Thymus (tissue), 11 donors: ENCODE results near the gene IFT172. TPM values are rescaled to one million over a fixed set of nuclear protein-coding genes. Genes with fewer than 3 reads are reported as not detected.

Experiments
- DNase-seq, 9 donors: peaks; one replicate each; pipeline ENCODE4 v3.0.0-alpha.2; 2013; ENCODE audit warnings: low spot score in 9 of 9, low read depth in 6 of 9, missing footprints in 1 of 9
- H3K27ac ChIP-seq, 2 donors: one replicate each; pipeline ENCODE4 v1.5.1; 2013; ENCODE audit warnings: control low read depth in 1 of 2, low read depth in 1 of 2, low read length in 1 of 2, mild to moderate bottlenecking in 1 of 2, moderate library complexity in 1 of 2
- H3K27me3 ChIP-seq, 2 donors: one replicate each; pipeline ENCODE4 v1.5.1; 2013; ENCODE audit warnings: low read length in 1 of 2; ENCODE audit not compliant: control insufficient read depth in 2 of 2, insufficient read depth in 1 of 2
- H3K36me3 ChIP-seq, 2 donors: one replicate each; pipeline ENCODE4 v1.5.1; 2013; ENCODE audit warnings: low read length in 1 of 2, mild to moderate bottlenecking in 1 of 2, moderate library complexity in 1 of 2; ENCODE audit not compliant: control insufficient read depth in 2 of 2, insufficient read depth in 2 of 2
- H3K4me1 ChIP-seq, 2 donors: one replicate each; pipeline ENCODE4 v1.5.1; 2013; ENCODE audit warnings: low read length in 2 of 2; ENCODE audit not compliant: control insufficient read depth in 2 of 2, insufficient read depth in 2 of 2
- H3K4me3 ChIP-seq, 2 donors: one replicate each; pipeline ENCODE4 v1.5.1; 2013; ENCODE audit warnings: low read length in 2 of 2, control low read depth in 1 of 2, mild to moderate bottlenecking in 1 of 2
- H3K9me3 ChIP-seq, 2 donors: one replicate each; pipeline ENCODE4 v1.5.1; 2013; ENCODE audit warnings: low read length in 1 of 2, mild to moderate bottlenecking in 1 of 2; ENCODE audit not compliant: control insufficient read depth in 2 of 2, insufficient read depth in 1 of 2
- WGBS: extraction: QIAGEN DNeasy Blood & Tissue Kit; methylation state at CpG from one replicate; pipeline ENCODE4 v1.1.7; 2013; 5-methylcytosine and 5-hydroxymethylcytosine counted together
- polyA plus RNA-seq: library from polyadenylated mRNA; stranded (reverse); fragments of 200-250 nt; gene quantifications from one replicate; pipeline ENCODE4 v1.2.3, GENCODE V29; 2013
- total RNA-seq: library from RNA; stranded (reverse); fragments of 120-200 nt; gene quantifications from one replicate; pipeline ENCODE4 v1.2.4, GENCODE V29; 2013
- donor health status: healthy.

The IFT172 gene
- total and polyA plus RNA-seq, 2 donors, result 7.6 to 34.2 TPM

- Histone ChIP-seq H3K4me3 (no peak overlapping the region), H3K27ac (no peak overlapping the region), H3K4me1 (no peaks in the 10 kb centered on the region), H3K36me3 (peaks cover 9% of the 10 kb centered on the region in 2 donors), H3K27me3 (no peaks in the 10 kb centered on the region), H3K9me3 (no peaks in the 10 kb centered on the region)
- 94% methylated on average over 5 of the region's 5 CpGs for WGBS
- no peak for DNase-seq
Measured at GRCh38 chr2:27471961-27472360, 17.6 kb downstream of the IFT172 start.

- no peaks in the 10 kb centered on the region for H3K9me3 ChIP-seq
- no peak overlapping the region for H3K4me3 ChIP-seq
- DNase-seq, result no peak
- H3K36me3 ChIP-seq, result peaks cover 5 to 6% of the 10 kb centered on the region in 2 donors
- 98% methylated on average over 7 of the region's 7 CpGs for WGBS
- no peak overlapping the region for H3K27ac ChIP-seq
- no peaks in the 10 kb centered on the region for H3K4me1 ChIP-seq
- H3K27me3 ChIP-seq, result no peaks in the 10 kb centered on the region
Measured at GRCh38 chr2:27464443-27464842, 25.1 kb downstream of the IFT172 start.

GRCh38 chr2:27461118-27461517, 28.4 kb downstream of the IFT172 start:
- H3K4me1 ChIP-seq, result no peaks in the 10 kb centered on the region
- no peak for DNase-seq
- no peak overlapping the region for H3K27ac ChIP-seq
- peaks cover 11 to 22% of the 10 kb centered on the region in 2 donors for H3K36me3 ChIP-seq
- WGBS, result 89% methylated on average over 8 of the region's 8 CpGs
- no peaks in the 10 kb centered on the region for H3K9me3 ChIP-seq
- H3K4me3 ChIP-seq, result no peak overlapping the region
- H3K27me3 ChIP-seq, result no peaks in the 10 kb centered on the region

GRCh38 chr2:27453968-27454367, 35.6 kb downstream of the IFT172 start:
- no peak overlapping the region for H3K27ac ChIP-seq
- H3K4me3 ChIP-seq, result no peak overlapping the region
- H3K36me3 ChIP-seq, result peaks cover 9 to 25% of the 10 kb centered on the region in 2 donors
- no peak for DNase-seq
- H3K4me1 ChIP-seq, result no peaks in the 10 kb centered on the region
- H3K27me3 ChIP-seq, result no peaks in the 10 kb centered on the region
- WGBS, result 98% methylated on average over 7 of the region's 7 CpGs
- H3K9me3 ChIP-seq, result no peaks in the 10 kb centered on the region

DNA sequence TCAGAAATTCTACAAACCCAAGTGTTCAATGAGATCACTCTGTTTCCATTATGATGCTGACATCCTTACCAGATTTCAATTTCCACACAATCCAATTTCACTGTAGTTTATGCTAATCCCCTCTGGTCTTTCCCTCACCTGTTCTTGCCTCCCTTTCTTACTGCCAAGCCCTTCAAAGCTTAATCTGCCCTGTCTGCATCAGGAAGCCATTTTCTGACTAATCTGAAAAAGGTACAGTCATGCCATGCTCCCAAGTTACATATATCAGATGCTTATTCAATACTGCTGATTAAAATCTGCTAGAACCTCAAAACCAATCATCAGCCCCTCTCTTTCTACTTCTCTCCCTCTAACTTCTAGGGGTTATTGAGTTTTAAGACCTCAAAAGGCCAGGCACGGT, 38.4 kb downstream of the IFT172 start:
- no peak for DNase-seq
- 98% methylated on average over 1 of the region's 1 CpG for WGBS
- Histone ChIP-seq H3K27ac (no peak overlapping the region), H3K9me3 (no peaks in the 10 kb centered on the region), H3K4me3 (no peak overlapping the region), H3K4me1 (no peaks in the 10 kb centered on the region), H3K36me3 (peaks cover 14 to 22% of the 10 kb centered on the region in 2 donors), H3K27me3 (no peaks in the 10 kb centered on the region)

DNA sequence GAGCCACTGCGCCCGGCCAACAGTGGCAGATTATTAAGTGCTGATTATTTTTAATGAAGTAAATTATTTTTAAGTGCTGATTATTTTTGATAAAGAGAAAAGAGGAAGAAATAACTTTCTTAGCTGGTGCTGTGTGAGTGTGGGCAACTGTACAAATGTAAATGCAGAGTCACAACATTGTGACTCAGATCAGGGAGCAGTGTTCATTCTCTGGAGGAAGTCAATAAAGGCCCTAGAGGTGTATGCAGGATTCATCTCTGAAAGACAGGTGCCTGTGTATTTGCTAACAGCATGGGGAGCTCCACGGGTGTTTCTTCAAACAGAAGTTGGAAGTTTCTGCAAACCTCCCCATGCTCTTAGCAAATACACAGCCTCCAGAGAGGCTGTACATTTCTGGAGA, 41.2 kb downstream of the IFT172 start:
- 96% methylated on average over 3 of the region's 3 CpGs for WGBS
- no peaks in the 10 kb centered on the region for H3K27me3 ChIP-seq
- H3K4me3 ChIP-seq, result no peak overlapping the region
- no peaks in the 10 kb centered on the region for H3K9me3 ChIP-seq
- H3K36me3 ChIP-seq, result peaks cover 15 to 19% of the 10 kb centered on the region in 2 donors
- DNase-seq, result no peak
- no peaks in the 10 kb centered on the region for H3K4me1 ChIP-seq
- H3K27ac ChIP-seq, result no peak overlapping the region

GRCh38 chr2:27446057-27446456, 43.5 kb downstream of the IFT172 start:
- DNase-seq, result no peak
- Histone ChIP-seq H3K4me3 (no peak overlapping the region), H3K36me3 (peaks cover 19 to 35% of the 10 kb centered on the region in 2 donors), H3K4me1 (peaks cover 0 to 16% of the 10 kb centered on the region in 2 donors), H3K27ac (peak overlapping the region in 1 of 2 donors; percentile 1), H3K27me3 (no peaks in the 10 kb centered on the region), H3K9me3 (peaks cover 0 to 1% of the 10 kb centered on the region in 2 donors)
- 90% methylated on average over 3 of the region's 3 CpGs for WGBS

- H3K27ac ChIP-seq, result no peak overlapping the region
- H3K27me3 ChIP-seq, result no peaks in the 10 kb centered on the region
- peaks cover 0 to 16% of the 10 kb centered on the region in 2 donors for H3K4me1 ChIP-seq
- peaks cover 24 to 39% of the 10 kb centered on the region in 2 donors for H3K36me3 ChIP-seq
- DNase-seq, result no peak
- H3K9me3 ChIP-seq, result peaks cover 0 to 1% of the 10 kb centered on the region in 2 donors
- no peak overlapping the region for H3K4me3 ChIP-seq
- 98% methylated on average over 8 of the region's 8 CpGs for WGBS
Measured at GRCh38 chr2:27445615-27446014, 43.9 kb downstream of the IFT172 start.

DNA sequence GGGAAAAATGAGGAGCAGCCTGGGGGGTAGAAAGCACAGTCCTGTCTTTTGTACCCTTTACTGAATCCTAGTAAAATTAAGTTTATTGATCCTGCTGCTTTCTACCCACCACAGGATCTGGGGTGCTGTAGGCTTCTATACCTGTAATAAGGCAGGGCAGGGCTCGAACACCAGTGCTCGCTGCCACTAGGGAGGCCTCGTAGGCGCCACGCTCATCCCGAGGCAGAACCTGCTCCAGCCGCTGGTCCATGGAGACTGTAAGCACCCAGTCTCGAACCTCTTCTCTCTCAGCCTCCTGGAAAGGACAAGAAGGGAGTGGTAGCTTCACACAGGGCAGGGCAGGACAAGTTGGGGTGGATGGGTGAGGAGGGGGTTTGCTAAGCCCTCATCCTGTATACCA, 44.4 kb downstream of the IFT172 start:
- H3K36me3 ChIP-seq, result peaks cover 28 to 44% of the 10 kb centered on the region in 2 donors
- no peak for DNase-seq
- no peak overlapping the region for H3K4me3 ChIP-seq
- H3K27me3 ChIP-seq, result no peaks in the 10 kb centered on the region
- WGBS, result 97% methylated on average over 8 of the region's 8 CpGs
- peaks cover 0 to 1% of the 10 kb centered on the region in 2 donors for H3K9me3 ChIP-seq
- H3K4me1 ChIP-seq, result peaks cover 0 to 16% of the 10 kb centered on the region in 2 donors
- H3K27ac ChIP-seq, result peak overlapping the region in 1 of 2 donors; percentile 11

DNA sequence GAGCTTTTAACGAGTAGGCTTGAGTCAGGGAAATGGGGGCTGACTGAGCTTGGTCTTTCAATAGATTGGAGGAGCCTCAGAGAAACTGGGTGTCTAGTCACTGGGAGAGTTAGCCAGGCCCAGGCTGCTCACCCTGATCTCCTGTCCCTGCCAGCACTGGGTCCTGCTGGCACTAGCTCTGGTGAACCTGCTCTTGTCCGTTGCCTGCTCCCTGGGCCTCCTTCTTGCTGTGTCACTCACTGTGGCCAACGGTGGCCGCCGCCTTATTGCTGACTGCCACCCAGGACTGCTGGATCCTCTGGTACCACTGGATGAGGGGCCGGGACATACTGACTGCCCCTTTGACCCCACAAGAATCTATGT, 46.6 kb downstream of the IFT172 start:
- WGBS, result 95% methylated on average over 6 of the region's 6 CpGs
- Histone ChIP-seq H3K27me3 (no peaks in the 10 kb centered on the region), H3K9me3 (peaks cover 0 to 1% of the 10 kb centered on the region in 2 donors), H3K36me3 (peaks cover 41 to 53% of the 10 kb centered on the region in 2 donors), H3K27ac (no peak overlapping the region), H3K4me3 (no peak overlapping the region), H3K4me1 (peaks cover 0 to 16% of the 10 kb centered on the region in 2 donors)
- DNase-seq, result no peak
